T-helper 2 cell treated with Interferon-gamma antibody and Interleukin-4, amounts not matched to agents 5 μg/mL and 100 μg/mL, for 36 hours (primary cell): ENCODE data around the gene GDF7.
"Not testable (repeated sequence)": the region's sequence is repeated elsewhere in the genome, so short reads cannot be mapped to it uniquely, and the experiment has no call there.

Source experiments
- DNase-seq: peaks from one replicate; pipeline ENCODE4 v3.0.0; 2021; ENCODE audit warnings: low spot score
- H3K27ac Mint-ChIP-seq: one replicate; pipeline ENCODE4 v1.8.0; 2021; ENCODE audit warnings: mild to moderate bottlenecking, mixed read lengths
- H3K27me3 Mint-ChIP-seq: one replicate; pipeline ENCODE4 v1.8.0; 2021; ENCODE audit warnings: low read depth, mixed read lengths
- H3K36me3 Mint-ChIP-seq: one replicate; pipeline ENCODE4 v1.8.0; 2021; ENCODE audit warnings: low read depth, mixed read lengths
- H3K4me1 Mint-ChIP-seq: one replicate; pipeline ENCODE4 v1.8.0; 2021; ENCODE audit warnings: low read depth, mixed read lengths
- H3K4me3 Mint-ChIP-seq: one replicate; pipeline ENCODE4 v1.8.0; 2022; ENCODE audit warnings: mild to moderate bottlenecking, moderate library complexity, mixed read lengths
- H3K9me3 Mint-ChIP-seq: one replicate; pipeline ENCODE4 v1.8.0; 2021; ENCODE audit warnings: mixed read lengths

The GDF7 gene

GRCh38 chr2:20691076-20691734, 24.3 kb downstream of the GDF7 start:
- Mint-ChIP-seq H3K27me3 (no peaks in the 10 kb centered on the region), H3K4me3 (no peak overlapping the region), H3K4me1 (no peaks in the 10 kb centered on the region), H3K27ac (no peak overlapping the region), H3K36me3 (peaks cover 15% of the 10 kb centered on the region), H3K9me3 (no peaks in the 10 kb centered on the region)
- no peak for DNase-seq

GRCh38 chr2:20692081-20692480, 25.1 kb downstream of the GDF7 start:
- DNase-seq = no peak
- Mint-ChIP-seq H3K27me3 (no peaks in the 10 kb centered on the region), H3K4me3 (no peak overlapping the region), H3K9me3 (no peaks in the 10 kb centered on the region), H3K4me1 (no peaks in the 10 kb centered on the region), H3K27ac (no peak overlapping the region), H3K36me3 (peaks cover 12% of the 10 kb centered on the region)

- Mint-ChIP-seq H3K27ac (no peak overlapping the region), H3K4me1 (no peaks in the 10 kb centered on the region), H3K27me3 (no peaks in the 10 kb centered on the region), H3K4me3 (no peak overlapping the region), H3K36me3 (peaks cover 8% of the 10 kb centered on the region), H3K9me3 (no peaks in the 10 kb centered on the region)
- DNase-seq = no peak
Observed at GRCh38 chr2:20693317-20693716, 26.4 kb downstream of the GDF7 start.

- no peak for DNase-seq
- H3K27ac Mint-ChIP-seq = no peak overlapping the region
- H3K36me3 Mint-ChIP-seq = no peaks in the 10 kb centered on the region
- H3K4me3 Mint-ChIP-seq = no peak overlapping the region
- peaks cover 12% of the 10 kb centered on the region for H3K4me1 Mint-ChIP-seq
- no peaks in the 10 kb centered on the region for H3K27me3 Mint-ChIP-seq
- no peaks in the 10 kb centered on the region for H3K9me3 Mint-ChIP-seq
Observed at GRCh38 chr2:20696366-20696765, 29.4 kb downstream of the GDF7 start.

DNA sequence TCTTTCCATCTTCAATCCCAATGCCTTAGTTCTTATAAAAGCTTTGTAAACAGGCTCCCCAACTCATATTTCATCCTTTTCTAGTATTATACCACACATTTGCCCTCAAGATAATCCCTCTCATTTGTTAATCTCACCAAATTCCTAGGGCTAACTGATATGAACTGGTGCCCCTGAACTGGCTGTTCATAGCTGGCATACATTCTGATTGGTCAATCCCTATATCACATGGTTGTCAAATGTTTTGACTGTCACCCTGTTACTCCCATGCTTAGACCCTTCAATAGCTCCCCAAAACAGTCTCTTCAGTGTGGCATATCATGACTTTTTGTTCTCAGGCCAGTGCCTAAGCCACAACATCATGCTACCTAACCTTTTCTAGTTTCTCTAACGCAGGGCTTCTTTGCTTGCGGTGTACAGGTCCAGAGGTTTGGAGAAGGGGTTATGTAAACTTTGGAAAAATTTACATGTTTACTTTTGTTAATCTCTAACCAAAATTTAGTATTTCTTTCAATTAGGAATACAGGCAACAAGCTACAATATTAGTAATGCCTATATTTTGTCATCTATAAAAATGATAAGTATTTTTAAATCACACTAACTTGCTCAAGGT, 30.5 kb downstream of the GDF7 start:
- peaks cover 12% of the 10 kb centered on the region for H3K4me1 Mint-ChIP-seq
- no peak overlapping the region for H3K27ac Mint-ChIP-seq
- H3K4me3 Mint-ChIP-seq = no peak overlapping the region
- no peaks in the 10 kb centered on the region for H3K9me3 Mint-ChIP-seq
- H3K36me3 Mint-ChIP-seq = no peaks in the 10 kb centered on the region
- H3K27me3 Mint-ChIP-seq = no peaks in the 10 kb centered on the region
- no peak for DNase-seq

DNA sequence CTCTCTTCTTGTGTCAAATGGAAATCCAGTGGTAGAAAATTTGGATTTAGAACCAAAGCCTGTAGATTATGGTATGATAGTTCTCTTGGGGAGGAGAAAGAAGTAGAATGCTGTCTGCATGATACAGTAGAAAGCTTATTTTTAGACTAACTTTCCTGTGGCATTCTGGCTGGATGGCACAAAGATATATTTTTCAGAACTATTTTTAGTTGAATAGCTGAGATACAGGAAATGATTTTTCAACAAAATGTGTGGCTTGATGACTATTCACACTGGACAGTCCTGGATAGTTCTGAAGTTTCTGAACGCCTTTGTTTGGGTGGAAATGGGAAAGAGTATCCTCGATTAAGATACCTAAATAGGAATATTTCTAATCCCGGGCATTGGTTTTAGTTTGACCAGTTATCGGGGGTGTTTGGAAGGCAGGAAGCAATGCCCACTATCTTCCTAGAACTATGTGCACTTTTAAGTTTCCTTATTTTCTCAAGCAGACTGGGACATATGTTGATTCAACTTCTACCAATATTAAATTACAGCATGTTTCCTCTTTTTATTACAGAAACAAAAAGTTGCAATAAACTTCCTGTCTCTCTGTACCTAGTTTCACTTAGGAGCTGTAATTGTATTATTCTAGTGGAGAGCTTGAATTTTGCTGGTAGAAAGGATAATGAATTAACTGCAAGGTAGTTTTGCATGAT, 32.1 kb downstream of the GDF7 start:
- no peak overlapping the region for H3K4me3 Mint-ChIP-seq
- no peak for DNase-seq
- no peaks in the 10 kb centered on the region for H3K27me3 Mint-ChIP-seq
- peaks cover 12% of the 10 kb centered on the region for H3K4me1 Mint-ChIP-seq
- H3K9me3 Mint-ChIP-seq = no peaks in the 10 kb centered on the region
- H3K36me3 Mint-ChIP-seq = no peaks in the 10 kb centered on the region
- no peak overlapping the region for H3K27ac Mint-ChIP-seq

- peaks cover 12% of the 10 kb centered on the region for H3K4me1 Mint-ChIP-seq
- H3K4me3 Mint-ChIP-seq = no peak overlapping the region
- no peaks in the 10 kb centered on the region for H3K27me3 Mint-ChIP-seq
- no peak for DNase-seq
- no peaks in the 10 kb centered on the region for H3K9me3 Mint-ChIP-seq
- H3K36me3 Mint-ChIP-seq = no peaks in the 10 kb centered on the region
- H3K27ac Mint-ChIP-seq = no peak overlapping the region
Observed at GRCh38 chr2:20702563-20702962, 35.6 kb downstream of the GDF7 start.

DNA sequence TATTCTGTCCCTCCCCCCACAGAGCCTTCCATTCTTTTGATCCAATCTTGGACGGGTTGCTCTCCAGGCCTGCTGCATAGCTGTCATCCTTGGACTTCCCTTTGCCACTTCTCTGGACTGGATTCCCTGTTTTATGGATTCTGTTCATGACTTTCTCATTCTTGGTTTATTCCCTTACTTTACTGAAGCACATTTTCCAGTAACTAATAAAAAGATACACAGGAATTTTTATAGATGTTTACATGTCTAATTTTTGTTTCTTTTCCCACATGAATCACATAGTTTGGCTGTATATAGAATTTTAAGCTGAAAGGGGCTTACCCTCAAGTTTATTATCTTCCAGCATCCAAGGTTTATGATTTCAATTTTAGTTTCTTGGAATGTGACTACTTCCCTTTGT, 37.9 kb downstream of the GDF7 start:
- DNase-seq = no peak
- H3K27ac Mint-ChIP-seq = no peak overlapping the region
- H3K9me3 Mint-ChIP-seq = no peaks in the 10 kb centered on the region
- no peaks in the 10 kb centered on the region for H3K27me3 Mint-ChIP-seq
- no peaks in the 10 kb centered on the region for H3K36me3 Mint-ChIP-seq
- no peak overlapping the region for H3K4me3 Mint-ChIP-seq
- H3K4me1 Mint-ChIP-seq = peaks cover under 1% of the 10 kb centered on the region

GRCh38 chr2:20706217-20706616, 39.3 kb downstream of the GDF7 start:
- no peak overlapping the region for H3K4me3 Mint-ChIP-seq
- H3K4me1 Mint-ChIP-seq = no peaks in the 10 kb centered on the region
- no peaks in the 10 kb centered on the region for H3K27me3 Mint-ChIP-seq
- no peak overlapping the region for H3K27ac Mint-ChIP-seq
- no peaks in the 10 kb centered on the region for H3K9me3 Mint-ChIP-seq
- H3K36me3 Mint-ChIP-seq = no peaks in the 10 kb centered on the region
- no peak for DNase-seq

- Mint-ChIP-seq H3K4me1 (no peaks in the 10 kb centered on the region), H3K27me3 (no peaks in the 10 kb centered on the region), H3K4me3 (no peak overlapping the region), H3K9me3 (no peaks in the 10 kb centered on the region), H3K27ac (no peak overlapping the region), H3K36me3 (no peaks in the 10 kb centered on the region)
- DNase-seq = no peak
Observed at GRCh38 chr2:20706786-20707185, 39.8 kb downstream of the GDF7 start.

DNA sequence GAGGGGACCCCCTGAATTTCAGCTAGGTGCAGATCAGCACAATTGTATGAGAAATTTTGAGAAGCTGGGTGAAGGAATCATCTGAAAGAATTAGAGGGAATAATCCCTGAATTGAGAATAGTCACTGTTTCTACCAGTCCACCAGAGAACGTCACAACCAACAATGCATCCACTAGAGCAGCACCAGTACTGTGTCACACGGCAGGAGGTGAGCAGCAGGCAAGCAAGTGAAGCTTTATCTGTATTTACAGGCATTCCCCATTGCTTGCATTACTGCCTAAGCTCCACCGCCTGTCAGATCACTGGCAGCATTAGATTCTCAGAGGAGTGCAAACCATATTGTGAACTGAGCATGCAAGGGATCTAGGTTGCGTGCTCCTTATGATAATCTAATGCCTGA, 40.7 kb downstream of the GDF7 start:
- Mint-ChIP-seq H3K9me3 (no peaks in the 10 kb centered on the region), H3K36me3 (no peaks in the 10 kb centered on the region), H3K27ac (no peak overlapping the region), H3K4me1 (no peaks in the 10 kb centered on the region), H3K27me3 (no peaks in the 10 kb centered on the region), H3K4me3 (no peak overlapping the region)
- no peak for DNase-seq

DNA sequence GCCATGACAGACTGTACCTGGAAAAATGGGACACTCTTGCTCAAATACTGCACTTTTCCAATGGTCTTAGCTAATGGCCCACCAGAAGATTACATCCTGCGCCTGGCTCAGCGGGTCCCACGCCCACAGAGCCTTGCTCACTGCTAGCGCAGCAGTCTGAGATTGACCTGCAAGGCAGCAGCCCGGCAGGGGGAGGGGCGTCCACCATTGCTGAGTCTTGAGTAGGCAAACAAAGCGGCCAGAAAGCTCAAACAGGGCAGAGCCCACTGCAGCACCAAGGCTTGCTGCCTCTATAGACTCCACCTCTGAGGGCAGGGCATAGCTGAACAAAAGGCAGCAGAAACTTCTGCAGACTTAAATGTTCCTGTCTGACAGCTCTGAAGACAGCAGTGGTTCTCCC, 44.7 kb downstream of the GDF7 start:
- not testable (repeated sequence) for H3K27me3 Mint-ChIP-seq, H3K27ac Mint-ChIP-seq, H3K9me3 Mint-ChIP-seq, DNase-seq, H3K4me1 Mint-ChIP-seq, H3K4me3 Mint-ChIP-seq
- H3K36me3 Mint-ChIP-seq = peaks cover 13% of the 10 kb centered on the region

- Mint-ChIP-seq H3K36me3 (peaks cover 25% of the 10 kb centered on the region), H3K9me3 (peaks cover 24% of the 10 kb centered on the region)
- H3K27ac Mint-ChIP-seq, H3K4me3 Mint-ChIP-seq, DNase-seq, H3K4me1 Mint-ChIP-seq, H3K27me3 Mint-ChIP-seq: not testable (repeated sequence)
Observed at GRCh38 chr2:20713585-20713984, 46.6 kb downstream of the GDF7 start.

DNA sequence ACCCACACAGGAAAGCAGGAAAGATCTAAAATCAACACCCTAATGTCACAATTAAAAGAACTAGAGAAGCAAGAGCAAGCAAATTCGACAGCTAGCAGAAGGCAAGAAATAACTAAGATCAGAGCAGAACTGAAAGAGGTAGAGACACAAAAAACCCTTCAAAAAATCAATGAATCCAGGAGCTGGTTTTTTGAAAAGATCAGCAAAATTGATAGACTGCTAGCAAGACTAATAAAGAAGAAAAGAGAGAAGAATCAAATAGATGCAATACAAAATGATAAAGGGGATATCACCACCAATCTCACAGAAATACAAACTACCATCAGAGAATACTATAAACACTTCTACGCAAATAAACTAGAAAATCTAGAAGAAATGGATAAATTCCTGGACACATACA, 47.5 kb downstream of the GDF7 start:
- not testable (repeated sequence) for H3K27ac Mint-ChIP-seq, H3K4me1 Mint-ChIP-seq, DNase-seq, H3K4me3 Mint-ChIP-seq, H3K27me3 Mint-ChIP-seq
- Mint-ChIP-seq H3K36me3 (peaks cover 25% of the 10 kb centered on the region), H3K9me3 (peaks cover 27% of the 10 kb centered on the region)
